ENCODE data around the gene RALGDS.
"Not testable (repeated sequence)": the region's sequence is repeated elsewhere in the genome, so short reads cannot be mapped to it uniquely, and the experiment has no call there.

Gene RALGDS

GRCh38 chr9:133070985-133071384 lies 50.1 kb downstream of the RALGDS start:
- DNase-seq (ENCODE audit: low read depth in 3 of 3), result not testable (repeated sequence)

GRCh38 chr9:133070500-133070961 lies 50.5 kb downstream of the RALGDS start:
- DNase-seq (ENCODE audit: low read depth in 3 of 3), result not testable (repeated sequence)

DNA sequence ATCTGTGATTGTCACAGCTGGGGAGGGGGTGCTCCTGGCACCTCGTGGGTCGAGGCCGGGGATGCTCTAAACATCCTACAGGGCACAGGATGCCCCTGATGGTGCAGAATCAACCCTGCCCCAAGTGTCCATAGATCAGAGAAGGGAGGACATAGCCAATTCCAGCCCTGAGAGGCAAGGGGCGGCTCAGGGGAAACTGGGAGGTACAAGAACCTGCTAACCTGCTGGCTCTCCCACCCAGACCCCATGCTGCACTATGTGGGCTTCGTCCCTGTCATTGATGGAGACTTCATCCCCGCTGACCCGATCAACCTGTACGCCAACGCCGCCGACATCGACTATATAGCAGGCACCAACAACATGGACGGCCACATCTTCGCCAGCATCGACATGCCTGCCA lies 52.6 kb downstream of the RALGDS start:
- DNase-seq (ENCODE audit: low read depth in 3 of 3), result not testable (repeated sequence)

DNA sequence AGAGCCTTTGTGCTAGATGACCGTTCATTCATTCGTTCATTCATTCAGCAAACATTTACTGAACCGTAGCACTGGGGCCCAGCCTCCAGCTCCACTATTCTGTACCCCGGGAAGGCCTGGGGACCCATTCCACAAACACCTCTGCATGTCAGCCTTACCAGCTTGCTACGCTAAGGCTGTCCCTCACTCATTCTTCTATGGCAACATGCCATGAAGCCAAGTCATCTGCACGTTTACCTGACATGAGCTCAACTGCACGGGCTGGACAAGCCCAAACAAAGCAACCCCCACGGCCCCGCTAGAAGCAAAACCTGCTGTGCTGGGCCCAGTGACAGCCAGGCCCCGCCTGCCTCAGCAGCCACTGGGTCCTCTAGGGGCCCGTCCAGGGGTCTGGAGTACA lies 53.2 kb downstream of the RALGDS start:
- DNase-seq (ENCODE audit: low read depth in 3 of 3), result no peak

DNA sequence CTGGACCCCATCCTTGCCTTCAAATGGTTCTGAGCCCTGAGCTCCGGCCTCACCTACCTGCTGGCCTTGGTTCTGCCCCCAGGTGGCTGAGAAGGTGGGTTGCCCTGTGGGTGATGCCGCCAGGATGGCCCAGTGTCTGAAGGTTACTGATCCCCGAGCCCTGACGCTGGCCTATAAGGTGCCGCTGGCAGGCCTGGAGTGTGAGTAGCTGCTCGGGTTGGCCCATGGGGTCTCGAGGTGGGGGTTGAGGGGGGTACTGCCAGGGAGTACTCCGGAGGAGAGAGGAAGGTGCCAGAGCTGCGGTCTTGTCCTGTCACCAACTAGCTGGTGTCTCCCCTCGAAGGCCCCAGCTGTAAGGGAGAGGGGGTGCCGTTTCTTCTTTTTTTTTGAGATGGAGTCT lies 54.0 kb downstream of the RALGDS start:
- DNase-seq (ENCODE audit: low read depth in 3 of 3), result no peak

GRCh38 chr9:133066181-133066983 lies 54.7 kb downstream of the RALGDS start:
- DNase-seq (ENCODE audit: low read depth in 3 of 3), result no peak

- no peak for DNase-seq (ENCODE audit: low read depth in 3 of 3)
Observed at GRCh38 chr9:133065070-133065388, 56.0 kb downstream of the RALGDS start.

GRCh38 chr9:133064241-133065069 lies 56.6 kb downstream of the RALGDS start:
- DNase-seq (ENCODE audit: low read depth in 3 of 3), result no peak

- DNase-seq (ENCODE audit: low read depth in 3 of 3), result no peak
Observed at GRCh38 chr9:133063500-133064231, 57.4 kb downstream of the RALGDS start.

DNA sequence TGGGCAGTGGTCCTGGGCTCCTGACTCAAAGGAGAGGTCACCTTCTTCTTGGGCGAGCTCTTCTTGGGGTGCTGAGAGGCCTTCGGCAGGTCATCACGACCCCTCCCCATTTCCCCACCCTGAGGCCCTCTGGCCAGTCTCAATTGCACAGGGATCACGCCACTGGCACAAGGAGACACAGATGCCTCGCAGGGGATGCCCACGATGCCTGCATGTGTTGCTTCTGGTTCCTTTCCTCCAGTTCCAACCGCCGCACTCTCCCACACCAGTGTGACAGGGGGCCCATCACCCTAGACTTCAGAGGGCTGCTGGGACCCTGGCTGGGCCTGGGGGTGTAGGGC lies 57.9 kb downstream of the RALGDS start:
- DNase-seq (ENCODE audit: low read depth in 3 of 3), result no peak

GRCh38 chr9:133062569-133062968 lies 58.5 kb downstream of the RALGDS start:
- DNase-seq (ENCODE audit: low read depth in 3 of 3), result not testable (repeated sequence)

DNA sequence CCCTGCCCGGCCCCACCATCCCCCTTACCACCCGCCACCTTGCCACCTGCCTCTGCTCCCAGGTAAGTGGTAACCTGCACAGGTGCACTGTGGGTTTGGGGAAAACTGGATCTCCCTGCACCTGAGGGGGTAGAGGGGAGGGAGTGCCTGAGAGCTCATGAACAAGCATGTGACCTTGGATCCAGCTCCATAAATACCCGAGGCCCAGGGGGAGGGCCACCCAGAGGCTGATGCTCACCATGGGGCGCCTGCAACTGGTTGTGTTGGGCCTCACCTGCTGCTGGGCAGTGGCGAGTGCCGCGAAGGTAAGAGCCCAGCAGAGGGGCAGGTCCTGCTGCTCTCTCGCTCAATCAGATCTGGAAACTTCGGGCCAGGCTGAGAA lies 59.3 kb downstream of the RALGDS start, which contains the start of gene CEL:
Gene CEL, plus strand, starts transcription at position 218 of the 382 bp plus-strand sequence. Its CDS starts 22 bp downstream, at position 240.
- DNase-seq (ENCODE audit: low read depth in 3 of 3), result not testable (repeated sequence)

GRCh38 chr9:133061019-133061763 lies 59.8 kb downstream of the RALGDS start:
- not testable (repeated sequence) for DNase-seq (ENCODE audit: low read depth in 3 of 3)

DNA sequence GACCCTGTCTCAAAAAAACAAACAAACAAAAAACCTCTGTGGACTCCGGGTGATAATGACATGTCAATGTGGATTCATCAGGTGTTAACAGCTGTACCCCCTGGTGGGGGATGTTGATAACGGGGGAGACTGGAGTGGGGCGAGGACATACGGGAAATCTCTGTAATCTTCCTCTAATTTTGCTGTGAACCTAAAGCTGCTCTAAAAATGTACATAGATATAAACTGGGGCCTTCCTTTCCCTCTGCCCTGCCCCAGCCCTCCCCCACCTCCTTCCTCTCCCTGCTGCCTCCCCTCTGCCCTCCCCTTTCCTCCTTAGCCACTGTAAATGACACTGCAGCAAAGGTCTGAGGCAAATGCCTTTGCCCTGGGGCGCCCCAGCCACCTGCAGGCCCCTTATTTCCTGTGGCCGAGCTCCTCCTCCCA lies 60.6 kb downstream of the RALGDS start:
- DNase-seq (ENCODE audit: low read depth in 3 of 3), result no peak

GRCh38 chr9:133059623-133060022 lies 61.4 kb downstream of the RALGDS start:
- DNase-seq (ENCODE audit: low read depth in 3 of 3), result no peak

DNA sequence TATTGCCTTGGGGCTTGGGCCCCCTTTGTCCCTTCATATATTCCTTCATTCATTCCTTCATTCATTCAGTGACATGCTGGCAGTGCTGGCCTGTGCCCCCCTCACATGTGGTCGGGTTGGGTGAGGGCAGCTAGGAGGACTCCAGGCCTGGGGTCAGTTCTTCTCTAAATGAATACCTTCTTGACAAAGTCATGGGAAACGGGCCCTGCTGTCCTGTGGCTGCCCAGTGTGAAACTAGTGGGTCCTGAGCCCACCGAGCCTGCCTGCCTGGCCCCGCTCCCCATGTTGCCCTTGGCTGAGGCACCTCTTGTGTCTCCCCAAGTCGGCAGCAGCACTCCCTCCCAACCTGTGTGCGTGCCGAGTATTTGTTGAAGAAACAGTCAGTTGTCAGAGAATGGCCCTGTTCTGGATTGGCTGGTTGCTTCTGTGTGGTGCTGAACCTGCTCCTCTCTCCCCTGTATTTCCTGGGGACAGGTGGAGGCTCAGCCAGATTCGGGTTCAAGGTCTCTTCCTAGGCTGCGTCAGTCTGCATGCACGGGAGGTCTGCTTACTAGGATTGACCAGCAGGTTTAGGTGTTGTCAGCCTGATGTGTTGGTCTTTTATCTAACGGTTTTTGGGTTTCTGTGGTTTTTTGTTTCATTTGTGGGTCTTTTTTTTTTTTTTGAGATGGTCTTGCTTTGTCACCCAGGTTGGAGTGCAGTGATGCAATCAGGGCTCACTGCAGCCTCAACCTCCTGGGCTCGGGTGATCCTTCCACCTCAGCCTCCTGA lies 62.3 kb downstream of the RALGDS start:
- DNase-seq (ENCODE audit: low read depth in 3 of 3), result no peak

DNA sequence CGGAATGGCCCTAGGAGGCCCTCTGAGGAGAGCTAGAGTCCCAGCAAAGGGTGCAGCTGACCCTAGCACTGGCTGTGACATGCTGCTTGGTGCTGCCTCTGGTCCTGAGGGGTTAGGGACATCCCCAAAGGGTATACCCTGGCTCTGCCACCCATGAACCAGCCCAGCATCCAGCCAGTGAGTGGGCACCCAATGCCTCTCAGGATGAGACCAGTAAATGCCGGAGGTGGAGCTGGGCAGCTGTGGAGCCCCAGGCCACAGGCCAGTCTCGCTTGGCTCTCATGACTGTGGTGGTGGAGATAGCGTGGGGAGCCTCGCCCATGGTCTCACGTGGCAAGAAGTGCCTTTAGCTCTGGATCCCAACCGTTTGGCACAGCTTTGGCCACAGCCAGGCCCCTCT lies 63.0 kb downstream of the RALGDS start:
- no peak for DNase-seq (ENCODE audit: low read depth in 3 of 3)

DNA sequence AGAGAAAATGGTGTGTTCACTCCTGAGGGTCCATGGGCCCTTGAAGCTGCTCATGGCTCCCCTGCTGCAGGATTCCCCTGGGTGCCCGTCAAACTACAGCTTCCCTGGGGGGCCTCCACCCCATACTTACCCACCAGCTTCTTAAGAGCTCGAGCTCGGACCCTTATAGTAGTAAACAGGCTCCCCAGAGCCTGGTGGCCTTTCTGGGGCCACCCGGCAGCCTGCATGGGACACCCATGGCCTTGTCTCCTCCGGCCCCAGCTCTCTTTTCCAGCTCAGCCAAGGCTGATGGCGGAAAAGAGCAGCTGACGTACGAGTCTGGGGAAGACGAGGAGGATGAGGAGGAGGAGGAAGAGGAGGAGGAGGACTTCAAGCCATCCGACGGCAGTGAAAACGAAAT lies 63.5 kb downstream of the RALGDS start:
- DNase-seq (ENCODE audit: low read depth in 3 of 3), result no peak

DNA sequence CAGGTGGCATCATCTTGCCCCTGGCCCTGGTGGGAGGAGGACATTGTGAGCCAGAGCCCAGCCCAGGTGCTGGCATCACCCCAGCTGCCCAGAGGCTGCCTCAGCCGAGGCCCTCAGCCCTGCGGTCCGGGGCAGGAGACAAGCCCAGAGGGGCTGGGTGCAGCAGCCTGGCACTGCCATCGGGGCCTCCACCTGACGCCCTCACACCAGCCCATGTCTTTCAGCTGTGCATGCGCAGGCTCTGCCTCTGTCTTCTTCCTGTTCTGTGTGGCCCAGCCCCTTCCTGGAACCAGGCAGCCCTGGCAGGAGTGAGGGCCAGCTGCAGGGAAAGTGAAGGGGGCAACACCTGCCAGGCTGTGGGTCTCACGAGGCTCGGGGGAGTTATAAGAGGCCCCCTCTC lies 64.0 kb downstream of the RALGDS start:
- DNase-seq (ENCODE audit: low read depth in 3 of 3), result no peak

- no peak for DNase-seq (ENCODE audit: low read depth in 3 of 3)
Observed at GRCh38 chr9:133056533-133056932, 64.5 kb downstream of the RALGDS start.
